IMR-90 (cell line): ENCODE measurements around the gene ENTREP3. TPM values are rescaled to one million over a fixed set of nuclear protein-coding genes. Genes with fewer than 3 reads are reported as not detected.

Source experiments
- MAZ ChIP-seq: IDR thresholded peaks from 2 replicates; pipeline ENCODE4 v1.6.1; 2012; ENCODE audit warnings: low read depth, mild to moderate bottlenecking, low read length, improper control_type of control experiment, moderate library complexity, borderline replicate concordance
- NFE2L2 ChIP-seq: fragments of 150-350 bp; IDR thresholded peaks from 2 replicates; pipeline ENCODE4 v1.6.1; 2016; ENCODE audit warnings: low read depth, mild to moderate bottlenecking, low read length
- USF2 ChIP-seq: fragments of 150-350 bp; IDR thresholded peaks from 2 replicates; pipeline ENCODE4 v1.6.1; 2017; ENCODE audit warnings: mild to moderate bottlenecking, antibody characterized with exemption, low read length, low read depth
- polyA plus RNA-seq, 3 experiments: library from polyadenylated mRNA; depleted of rRNA; stranded (reverse); fragments of >200 nt; gene quantifications; 2 replicates each; pipeline ENCODE4 v1.2.3, GENCODE V29; 2012; ENCODE audit warnings: low replicate concordance in 1 of 3
- total RNA-seq: library from RNA; depleted of rRNA; stranded (reverse); fragments of >200 nt; gene quantifications from 2 replicates; pipeline ENCODE4 v1.2.3, GENCODE V29; 2012

The ENTREP3 gene
- total and polyA plus RNA-seq, 2 of the 4 experiments (the other 2 are of a cell fraction), result 1.4 to 23.8 TPM

GRCh38 chr1:155226910-155227260 lies 28.4 kb downstream of the ENTREP3 start (continued):
- peak; percentile 24; the same call in 1 of the 2 replicates for TF ChIP-seq USF2
- TF ChIP-seq NFE2L2, result no peak
- TF ChIP-seq MAZ, result no peak
